Type B pancreatic cell (in vitro differentiated cells): ENCODE measurements around the gene NCAM1. TPM values are rescaled to one million over a fixed set of nuclear protein-coding genes. Genes with fewer than 3 reads are reported as not detected.
"Not testable (repeated sequence)": the region's sequence is repeated elsewhere in the genome, so short reads cannot be mapped to it uniquely, and the experiment has no call there.

Source experiments
- DNase-seq: peaks from one replicate; pipeline ENCODE4 v3.0.0; 2021; ENCODE audit warnings: mixed read lengths; ENCODE audit not compliant: unreplicated experiment; ENCODE audit errors: extremely low spot score
- H3K27ac Mint-ChIP-seq: 2 replicates; pipeline ENCODE4 v1.8.0; 2021; ENCODE audit warnings: mild to moderate bottlenecking, mixed read lengths
- H3K27me3 Mint-ChIP-seq: 2 replicates; pipeline ENCODE4 v1.8.0; 2021; ENCODE audit warnings: mixed read lengths
- H3K36me3 Mint-ChIP-seq: 2 replicates; pipeline ENCODE4 v1.8.0; 2021; ENCODE audit warnings: mixed read lengths
- H3K4me1 Mint-ChIP-seq: one replicate; pipeline ENCODE4 v1.8.0; 2021; ENCODE audit warnings: mixed read lengths; ENCODE audit not compliant: unreplicated experiment
- H3K4me3 Mint-ChIP-seq: 2 replicates; pipeline ENCODE4 v1.8.0; 2021; ENCODE audit warnings: mild to moderate bottlenecking, mixed read lengths
- H3K9me3 Mint-ChIP-seq: 2 replicates; pipeline ENCODE4 v1.8.0; 2021; ENCODE audit warnings: mixed read lengths
- total RNA-seq: library from RNA; stranded (reverse); gene quantifications from 2 replicates; pipeline ENCODE4 v1.2.1, GENCODE V29; 2021; ENCODE audit warnings: low replicate concordance
- TF ChIP-seq, protein P1 (sequence below): fragments of 200-600 bp; sonication (generic); conservative IDR thresholded peaks from 2 replicates; pipeline ENCODE4 v1.5.0; 2021; ENCODE audit warnings: antibody characterized with exemption, mild to moderate bottlenecking

Gene NCAM1
- total RNA-seq, 1 donor from 2014 or later: 106 TPM

DNA sequence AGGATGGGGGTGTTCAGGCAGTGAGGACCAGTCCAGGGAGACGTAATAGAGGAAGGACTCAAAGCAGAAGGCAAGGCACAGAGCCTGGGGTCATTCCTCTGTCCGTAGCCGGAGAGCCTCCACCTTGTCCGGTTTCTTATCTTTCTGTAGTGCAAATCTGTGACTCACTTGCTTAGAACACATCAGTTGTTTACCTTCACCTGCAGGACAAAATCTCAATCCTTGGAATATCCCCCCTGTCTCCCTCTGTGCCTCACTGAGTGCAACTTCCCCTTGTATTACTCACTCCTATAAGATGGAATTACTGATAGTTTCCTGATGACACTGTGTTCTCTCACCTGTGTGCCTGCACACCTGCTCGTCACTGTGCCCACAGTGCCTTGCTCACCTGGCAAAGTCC, 332.7 kb downstream of the NCAM1 start:
- Mint-ChIP-seq H3K9me3 (no peaks in the 10 kb centered on the region), H3K36me3 (peaks cover 3% of the 10 kb centered on the region), H3K27me3 (peaks cover 30% of the 10 kb centered on the region), H3K4me3 (no peak overlapping the region), H3K27ac (no peak overlapping the region), H3K4me1 (peaks cover 8% of the 10 kb centered on the region)
- TF ChIP-seq, protein P1, sequence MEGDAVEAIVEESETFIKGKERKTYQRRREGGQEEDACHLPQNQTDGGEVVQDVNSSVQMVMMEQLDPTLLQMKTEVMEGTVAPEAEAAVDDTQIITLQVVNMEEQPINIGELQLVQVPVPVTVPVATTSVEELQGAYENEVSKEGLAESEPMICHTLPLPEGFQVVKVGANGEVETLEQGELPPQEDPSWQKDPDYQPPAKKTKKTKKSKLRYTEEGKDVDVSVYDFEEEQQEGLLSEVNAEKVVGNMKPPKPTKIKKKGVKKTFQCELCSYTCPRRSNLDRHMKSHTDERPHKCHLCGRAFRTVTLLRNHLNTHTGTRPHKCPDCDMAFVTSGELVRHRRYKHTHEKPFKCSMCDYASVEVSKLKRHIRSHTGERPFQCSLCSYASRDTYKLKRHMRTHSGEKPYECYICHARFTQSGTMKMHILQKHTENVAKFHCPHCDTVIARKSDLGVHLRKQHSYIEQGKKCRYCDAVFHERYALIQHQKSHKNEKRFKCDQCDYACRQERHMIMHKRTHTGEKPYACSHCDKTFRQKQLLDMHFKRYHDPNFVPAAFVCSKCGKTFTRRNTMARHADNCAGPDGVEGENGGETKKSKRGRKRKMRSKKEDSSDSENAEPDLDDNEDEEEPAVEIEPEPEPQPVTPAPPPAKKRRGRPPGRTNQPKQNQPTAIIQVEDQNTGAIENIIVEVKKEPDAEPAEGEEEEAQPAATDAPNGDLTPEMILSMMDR: no peak
- no peak for DNase-seq

DNA sequence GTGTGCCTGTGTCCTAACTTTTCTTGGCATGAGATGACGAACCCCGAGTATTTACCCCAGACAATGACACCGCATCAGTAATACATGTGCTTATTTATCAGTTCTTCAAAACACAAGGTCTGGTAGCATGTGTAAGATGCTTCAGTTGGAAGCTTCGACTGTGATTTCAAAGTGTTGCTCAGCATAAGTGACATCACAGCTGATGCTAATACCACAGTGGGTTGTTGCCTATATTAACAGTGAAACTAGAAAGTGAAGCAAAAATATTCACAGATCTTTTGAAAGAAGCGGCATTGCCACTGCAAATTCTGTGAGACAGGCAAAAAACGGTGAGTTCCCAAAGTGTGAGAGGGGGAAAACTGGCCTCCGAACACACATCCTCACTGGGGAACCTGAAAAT, 334.8 kb downstream of the NCAM1 start:
- Mint-ChIP-seq H3K9me3 (no peaks in the 10 kb centered on the region), H3K27ac (no peak overlapping the region), H3K4me3 (no peak overlapping the region), H3K27me3 (peaks cover 38% of the 10 kb centered on the region), H3K4me1 (no peaks in the 10 kb centered on the region), H3K36me3 (peaks cover 3% of the 10 kb centered on the region)
- TF ChIP-seq, protein P1: no peak
- DNase-seq: no peak

DNA sequence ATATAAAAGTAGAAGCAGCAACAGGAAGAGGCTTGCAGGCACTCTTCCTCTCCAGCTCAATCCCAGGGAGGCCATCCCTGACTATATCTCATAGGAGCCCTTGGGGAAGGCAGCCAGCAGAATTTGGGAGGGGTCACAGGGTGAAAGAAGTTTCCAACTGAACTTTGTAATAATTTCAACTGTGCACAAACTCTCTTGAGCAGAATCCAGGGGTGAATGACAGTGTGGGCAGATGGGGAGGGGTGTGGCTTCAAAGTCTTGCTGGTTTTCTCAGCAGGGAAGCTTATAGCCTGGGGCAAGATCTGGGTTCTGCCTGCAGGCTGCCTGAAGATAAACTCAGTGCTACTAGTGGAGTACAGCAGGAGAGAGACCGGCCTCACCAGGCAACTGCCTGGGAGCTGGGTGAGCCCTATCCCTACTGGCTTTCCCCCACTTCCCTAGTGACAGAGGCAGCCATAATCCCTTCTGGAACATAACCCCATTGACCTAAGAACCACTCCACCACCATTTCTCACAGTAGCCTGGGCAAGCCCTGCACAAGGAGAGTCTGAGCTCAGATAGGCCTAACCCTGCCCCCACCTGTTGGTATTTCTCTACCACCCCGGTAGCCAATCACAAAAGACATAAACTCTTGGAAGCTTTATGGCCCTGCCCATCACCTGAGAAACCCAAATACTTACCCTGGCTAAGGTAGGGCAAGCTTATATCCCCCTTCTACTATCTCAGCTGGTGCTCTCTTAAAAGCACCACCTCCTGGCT, 335.4 kb downstream of the NCAM1 start:
- no peak overlapping the region for H3K27ac Mint-ChIP-seq
- H3K9me3 Mint-ChIP-seq: peaks cover 2% of the 10 kb centered on the region
- H3K4me1 Mint-ChIP-seq: no peaks in the 10 kb centered on the region

DNA sequence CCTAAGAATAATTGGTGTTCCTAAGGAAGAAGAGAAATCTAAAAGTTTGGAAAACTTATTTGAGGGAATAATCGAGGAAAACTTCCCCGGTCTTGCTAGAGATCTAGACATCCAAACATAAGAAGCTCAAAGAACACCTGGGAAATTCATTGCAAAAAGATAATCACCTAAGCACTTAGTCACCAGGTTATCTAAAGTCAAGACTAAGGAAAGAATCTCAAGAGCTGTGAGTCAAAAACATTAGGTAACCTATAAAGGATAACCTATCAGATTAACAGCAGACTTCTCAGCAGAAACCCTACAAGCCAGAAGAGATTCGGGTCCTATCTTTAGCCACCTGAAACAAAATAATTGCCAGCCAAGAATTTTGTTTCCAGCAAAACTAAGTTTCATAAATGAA, 337.3 kb downstream of the NCAM1 start:
- not testable (repeated sequence) for H3K9me3 Mint-ChIP-seq, H3K4me3 Mint-ChIP-seq, H3K36me3 Mint-ChIP-seq, DNase-seq, H3K4me1 Mint-ChIP-seq, H3K27ac Mint-ChIP-seq
- peaks cover 31% of the 10 kb centered on the region for H3K27me3 Mint-ChIP-seq

More for the DNA sequence above, 335.4 kb downstream of the NCAM1 start:
- peaks cover 38% of the 10 kb centered on the region for H3K27me3 Mint-ChIP-seq
- no peak overlapping the region for H3K4me3 Mint-ChIP-seq
- peaks cover 3% of the 10 kb centered on the region for H3K36me3 Mint-ChIP-seq
- TF ChIP-seq, protein P1: no peak
- DNase-seq: no peak

DNA sequence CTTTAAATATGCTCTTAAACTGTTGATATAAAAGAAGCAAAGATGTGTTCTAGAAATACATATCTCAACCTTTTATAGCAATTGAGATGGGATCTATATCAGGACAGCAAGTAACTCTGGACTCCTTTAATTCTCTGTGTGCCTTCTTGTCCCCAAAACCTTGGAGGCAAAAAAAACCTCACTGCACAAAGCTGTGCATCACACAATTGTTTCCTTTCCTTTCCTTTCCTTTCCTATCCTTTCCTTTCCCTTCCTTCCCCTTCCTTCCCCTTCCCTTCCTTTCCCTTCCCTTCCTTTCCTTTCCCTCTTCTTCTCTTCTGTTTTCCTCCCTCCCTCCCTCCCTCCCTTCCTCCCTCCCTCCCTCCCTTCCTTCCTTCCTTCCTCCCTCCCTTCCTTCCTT, 343.7 kb downstream of the NCAM1 start:
- no peak overlapping the region for H3K4me3 Mint-ChIP-seq

More for the DNA sequence above, 343.7 kb downstream of the NCAM1 start:
- peaks cover 3% of the 10 kb centered on the region for H3K9me3 Mint-ChIP-seq
- TF ChIP-seq, protein P1: no peak
- H3K27ac Mint-ChIP-seq: no peak overlapping the region
- H3K27me3 Mint-ChIP-seq: peaks cover 27% of the 10 kb centered on the region
- DNase-seq: no peak
- no peaks in the 10 kb centered on the region for H3K4me1 Mint-ChIP-seq
- H3K36me3 Mint-ChIP-seq: no peaks in the 10 kb centered on the region
